Gastrocnemius medialis (tissue), 4 donors: ENCODE measurements around the gene MOCS3. TPM values are rescaled to one million over a fixed set of nuclear protein-coding genes. Genes with fewer than 3 reads are reported as not detected.
"Not testable (repeated sequence)": the region's sequence is repeated elsewhere in the genome, so short reads cannot be mapped to it uniquely, and the experiment has no call there.

ENCODE experiments used
- ATAC-seq, 2 donors: fragments of 150-250 bp; one replicate each; pipeline ENCODE4 v1.9.1; 2016
- DNase-seq, 2 donors: peaks; one replicate each; pipeline ENCODE4 v3.0.0-alpha.2; 2019
- H3K27ac ChIP-seq, 4 donors: fragments of 200-600 bp; sonication (generic); 1 replicate in 1 of 4; 2 replicates in 3 of 4; pipeline ENCODE4 v1.5.1; 2016 to 2018; ENCODE audit warnings: mild to moderate bottlenecking in 2 of 4, moderate library complexity in 1 of 4
- H3K27me3 ChIP-seq, 3 donors: fragments of 200-600 bp; sonication (generic) in 2 of 3; 1 replicate in 1 of 3; 2 replicates in 2 of 3; pipeline versions ENCODE4 v1.5.1 to v1.6.0; 2016 to 2019; ENCODE audit warnings: mild to moderate bottlenecking in 1 of 3, moderate library complexity in 1 of 3
- H3K36me3 ChIP-seq, 2 donors: fragments of 200-600 bp; sonication (generic) in 1 of 2; one replicate each; pipeline ENCODE4 v1.5.1; 2017 to 2018
- H3K4me1 ChIP-seq, 2 donors: fragments of 200-600 bp; sonication (generic) in 1 of 2; one replicate each; pipeline ENCODE4 v1.5.1; 2016 to 2017; ENCODE audit warnings: mild to moderate bottlenecking in 2 of 2
- H3K4me3 ChIP-seq, 4 donors: fragments of 200-600 bp; sonication (generic) in 3 of 4; 1 replicate in 1 of 4; 2 replicates in 3 of 4; pipeline ENCODE4 v1.5.1; 2016 to 2019; ENCODE audit warnings: mild to moderate bottlenecking in 2 of 4
- H3K9me3 ChIP-seq, 3 donors: fragments of 200-600 bp; sonication (generic) in 2 of 3; 1 replicate in 1 of 3; 2 replicates in 2 of 3; pipeline ENCODE4 v1.5.1; 2016 to 2019
- CTCF ChIP-seq, 5 experiments: fragments of 450-650 bp in 3 of 5; fragments of 200-600 bp in 2 of 5; sonication (generic) in 2 of 5; IDR thresholded peaks in 4 of 5; conservative IDR thresholded peaks in 1 of 5; 1 replicate in 4 of 5; 2 replicates in 1 of 5; pipeline ENCODE4 v1.5.1; 2016 to 2019; ENCODE audit warnings: antibody characterized with exemption in 5 of 5, mild to moderate bottlenecking in 3 of 5, moderate library complexity in 3 of 5
- POLR2A ChIP-seq, 2 donors: fragments of 450-650 bp; IDR thresholded peaks; one replicate each; pipeline ENCODE4 v1.6.1; 2017; ENCODE audit warnings: antibody characterized with exemption in 2 of 2, mild to moderate bottlenecking in 2 of 2, moderate library complexity in 2 of 2
- in situ Hi-C, 4 donors: fragments of 200-750 bp; cut with MboI; loops; one replicate each; pipeline versions ENCODE4 v1.15.0 to v1.8.0; 2017; ENCODE audit warnings: low sequenced_read_pairs in 4 of 4
- intact Hi-C: fragments of 100-400 bp; cut with DNase I; formaldehyde crosslinking; loops from one replicate; pipeline ENCODE4 v1.15.1; 2023; ENCODE audit warnings: low total_unique reads
- total RNA-seq, 4 donors: library from RNA; depleted of rRNA; stranded (reverse); fragments of >200 nt; gene quantifications; one replicate each; pipeline versions ENCODE4 v1.1.0 to v1.2.3, GENCODE V29; 2016

The MOCS3 gene
- total RNA-seq, 4 donors from 2014 or later, result 3.1 to 5.7 (median 4.7) TPM

GRCh38 chr20:50975701-50976330 is 17.2 kb downstream of the MOCS3 start:
- DNase-seq (no peak), ATAC-seq (no peak)
- H3K4me3 ChIP-seq, result no peak overlapping the region
- H3K4me1 ChIP-seq, result no peaks in the 10 kb centered on the region
- TF ChIP-seq CTCF (IDR thresholded peaks at IDR 0.05 in 4 of 5, conservative IDR thresholded peaks at IDR 0.05 in 1 of 5) (no peak), POLR2A (IDR thresholded peaks at IDR 0.05) (no peak)
- in situ Hi-C loops (loop anchor here in 2 of 4 donors (25.0 kb wide), 2 partner anchors 636 to 661 kb away; no protein-coding TSS in a partner anchor), intact Hi-C loops (no loop called here)
- no peaks in the 10 kb centered on the region for H3K36me3 ChIP-seq
- H3K27ac ChIP-seq, result no peak overlapping the region
- H3K9me3 ChIP-seq, result no peaks in the 10 kb centered on the region
- H3K27me3 ChIP-seq, result peaks cover under 1 to 11% (median 7%) of the 10 kb centered on the region in 3 donors

GRCh38 chr20:50977066-50978021 is 18.7 kb downstream of the MOCS3 start:
- Histone ChIP-seq H3K9me3 (no peaks in the 10 kb centered on the region), H3K27me3 (peaks cover 11 to 19% (median 13%) of the 10 kb centered on the region in 3 donors), H3K36me3 (no peaks in the 10 kb centered on the region), H3K27ac (no peak overlapping the region), H3K4me1 (no peaks in the 10 kb centered on the region), H3K4me3 (no peak overlapping the region)
- ATAC-seq, result no peak
- intact Hi-C loops, result no loop called here
- in situ Hi-C loops, result loop anchor here in 2 of 4 donors (25.0 kb wide), 2 partner anchors 635 to 660 kb away; no protein-coding TSS in a partner anchor
- no peak for DNase-seq
- TF ChIP-seq CTCF (IDR thresholded peaks at IDR 0.05 in 4 of 5, conservative IDR thresholded peaks at IDR 0.05 in 1 of 5) (no peak), POLR2A (IDR thresholded peaks at IDR 0.05) (no peak)

GRCh38 chr20:50978533-50978932 is 19.9 kb downstream of the MOCS3 start:
- H3K4me1 ChIP-seq, intact Hi-C loops, ATAC-seq, H3K4me3 ChIP-seq, H3K9me3 ChIP-seq, DNase-seq, H3K27ac ChIP-seq, H3K36me3 ChIP-seq: not testable (repeated sequence)
- in situ Hi-C loops, result loop anchor here in 2 of 4 donors (25.0 kb wide), 2 partner anchors 634 to 659 kb away; no protein-coding TSS in a partner anchor
- H3K27me3 ChIP-seq, result peaks cover 18 to 22% (median 22%) of the 10 kb centered on the region in 3 donors

GRCh38 chr20:50980071-50980681 is 21.6 kb downstream of the MOCS3 start:
- intact Hi-C loops, result loop anchor here (10.0 kb wide), 1 partner anchor 615 kb away; no protein-coding TSS in a partner anchor
- no peaks in the 10 kb centered on the region for H3K9me3 ChIP-seq
- no peak overlapping the region for H3K27ac ChIP-seq
- H3K36me3 ChIP-seq, result no peaks in the 10 kb centered on the region
- ATAC-seq (no peak), DNase-seq (no peak)
- H3K4me3 ChIP-seq, result no peak overlapping the region
- in situ Hi-C loops, result loop anchor here in 2 of 4 donors (25.0 kb wide), 2 partner anchors 632 to 657 kb away; no protein-coding TSS in a partner anchor
- no peaks in the 10 kb centered on the region for H3K4me1 ChIP-seq
- H3K27me3 ChIP-seq, result peaks cover 22 to 31% (median 29%) of the 10 kb centered on the region in 3 donors
- no peak for TF ChIP-seq CTCF (IDR thresholded peaks at IDR 0.05 in 4 of 5, conservative IDR thresholded peaks at IDR 0.05 in 1 of 5)
- no peak for TF ChIP-seq POLR2A (IDR thresholded peaks at IDR 0.05)
